Mucosa of stomach (tissue), 1 donor: ENCODE data around the gene PHC1.

ENCODE experiments used
- H3K27me3 ChIP-seq: one replicate; pipeline ENCODE4 v1.7.0; 2013; ENCODE audit warnings: mild to moderate bottlenecking, low read length; ENCODE audit not compliant: control insufficient read depth, insufficient read depth
- H3K36me3 ChIP-seq: one replicate; pipeline ENCODE4 v1.7.0; 2013; ENCODE audit warnings: low read length; ENCODE audit not compliant: control insufficient read depth, insufficient read depth
- H3K4me1 ChIP-seq: one replicate; pipeline ENCODE4 v1.7.0; 2013; ENCODE audit warnings: mild to moderate bottlenecking, low read length; ENCODE audit not compliant: control insufficient read depth, insufficient read depth
- H3K4me3 ChIP-seq: one replicate; pipeline ENCODE4 v1.7.0; 2013; ENCODE audit warnings: low read length
- H3K9ac ChIP-seq: one replicate; pipeline ENCODE4 v1.7.0; 2013; ENCODE audit warnings: mild to moderate bottlenecking, low read length, moderate library complexity
- H3K9me3 ChIP-seq: one replicate; pipeline ENCODE4 v1.7.0; 2013; ENCODE audit warnings: mild to moderate bottlenecking, low read length, moderate library complexity; ENCODE audit not compliant: control insufficient read depth
- donor health status: Pancreatic carcinoma.

PHC1 gene

DNA sequence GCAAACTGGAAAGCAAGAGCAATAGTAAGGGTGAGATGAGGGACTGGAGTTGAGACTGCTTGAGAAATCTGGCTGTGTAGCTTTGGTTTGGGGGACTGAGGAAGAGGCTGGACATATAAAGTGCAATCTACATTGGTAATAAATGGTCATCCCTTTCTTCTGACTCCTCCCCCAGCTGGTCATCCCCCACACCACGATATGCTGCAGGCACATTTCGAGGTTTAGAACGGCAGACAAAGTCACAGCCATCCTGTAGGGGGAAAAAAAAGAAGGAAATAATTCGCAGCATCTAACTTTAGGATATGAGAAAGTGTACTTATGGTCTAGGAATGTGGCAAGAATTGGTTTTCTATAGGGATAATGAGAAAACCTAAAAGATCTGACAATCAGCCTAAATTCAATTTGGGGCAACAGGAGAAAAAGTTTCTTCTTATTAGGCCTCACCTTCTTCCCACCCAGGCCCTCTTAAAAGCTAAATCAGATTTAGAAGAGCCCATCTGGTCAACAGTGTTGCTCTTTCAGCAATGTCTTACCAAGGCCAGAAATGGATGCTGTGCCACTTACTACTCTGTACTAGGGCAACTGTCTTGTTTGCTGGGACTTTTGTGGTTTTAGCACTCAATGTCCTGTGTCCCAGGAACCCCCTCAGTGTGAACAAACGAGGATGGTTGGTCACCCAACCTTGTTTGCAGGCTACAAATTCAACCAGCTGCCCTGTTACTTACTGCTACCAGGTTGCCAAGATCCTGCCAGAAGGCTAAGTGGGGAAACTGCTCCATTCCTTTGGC is 27.6 kb downstream of the PHC1 start:
- H3K27me3 ChIP-seq, result no peaks in the 10 kb centered on the region
- H3K9me3 ChIP-seq, result no peaks in the 10 kb centered on the region
- no peaks in the 10 kb centered on the region for H3K36me3 ChIP-seq
- H3K4me3 ChIP-seq, result no peak overlapping the region
- H3K4me1 ChIP-seq, result no peaks in the 10 kb centered on the region
- no peak overlapping the region for H3K9ac ChIP-seq

DNA sequence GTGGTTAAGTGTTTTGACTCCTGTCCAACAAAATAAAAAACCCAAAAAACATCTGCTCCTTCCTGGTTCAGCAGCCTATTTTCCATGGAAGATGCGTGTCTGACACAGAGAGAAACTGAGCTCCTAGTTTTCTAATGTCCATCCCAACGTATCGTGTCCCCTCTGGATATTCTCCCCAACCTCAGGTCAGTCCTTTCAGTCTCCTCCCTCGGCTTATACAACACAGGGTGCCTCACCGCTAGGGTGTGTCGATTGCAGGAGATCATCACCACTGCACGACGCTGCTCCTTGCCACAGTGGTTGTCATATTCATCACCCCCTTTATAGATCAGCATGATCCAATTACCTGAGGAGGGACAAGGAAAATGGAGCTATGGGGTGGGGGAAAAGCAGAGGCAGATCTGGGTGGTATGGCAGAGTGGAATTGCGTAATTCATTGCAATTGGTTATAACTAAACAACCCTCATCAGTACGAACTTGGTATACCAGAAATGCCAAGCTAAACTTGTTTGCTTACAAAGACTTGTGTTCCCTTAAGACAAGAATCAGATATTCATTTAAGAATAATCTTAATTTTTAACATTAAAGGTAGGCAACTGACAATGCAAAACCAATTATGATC is 29.4 kb downstream of the PHC1 start:
- no peaks in the 10 kb centered on the region for H3K36me3 ChIP-seq
- H3K9me3 ChIP-seq, result no peaks in the 10 kb centered on the region
- H3K27me3 ChIP-seq, result no peaks in the 10 kb centered on the region
- no peaks in the 10 kb centered on the region for H3K4me1 ChIP-seq
- H3K4me3 ChIP-seq, result no peak overlapping the region
- no peak overlapping the region for H3K9ac ChIP-seq

DNA sequence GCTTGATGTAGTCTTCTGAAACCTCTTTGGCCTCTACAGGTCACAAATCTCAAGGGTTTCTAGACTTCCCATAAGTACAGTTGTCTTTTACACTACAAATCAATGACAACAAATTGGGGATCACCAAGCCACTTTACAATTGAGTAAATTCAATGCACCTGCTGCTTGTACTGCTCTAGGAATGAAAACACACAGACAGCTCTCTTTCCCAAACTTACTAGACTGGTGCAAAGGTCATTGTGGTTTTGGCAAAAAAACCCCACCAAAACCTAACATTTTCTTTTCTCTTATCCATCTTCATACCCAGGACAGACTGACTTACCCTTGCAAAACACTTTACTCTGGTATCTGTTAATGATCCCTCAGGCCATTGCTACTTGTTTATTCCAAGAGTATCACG is 32.4 kb downstream of the PHC1 start:
- H3K4me1 ChIP-seq, result no peaks in the 10 kb centered on the region
- no peak overlapping the region for H3K9ac ChIP-seq
- H3K27me3 ChIP-seq, result no peaks in the 10 kb centered on the region
- no peaks in the 10 kb centered on the region for H3K9me3 ChIP-seq
- no peaks in the 10 kb centered on the region for H3K36me3 ChIP-seq
- no peak overlapping the region for H3K4me3 ChIP-seq

DNA sequence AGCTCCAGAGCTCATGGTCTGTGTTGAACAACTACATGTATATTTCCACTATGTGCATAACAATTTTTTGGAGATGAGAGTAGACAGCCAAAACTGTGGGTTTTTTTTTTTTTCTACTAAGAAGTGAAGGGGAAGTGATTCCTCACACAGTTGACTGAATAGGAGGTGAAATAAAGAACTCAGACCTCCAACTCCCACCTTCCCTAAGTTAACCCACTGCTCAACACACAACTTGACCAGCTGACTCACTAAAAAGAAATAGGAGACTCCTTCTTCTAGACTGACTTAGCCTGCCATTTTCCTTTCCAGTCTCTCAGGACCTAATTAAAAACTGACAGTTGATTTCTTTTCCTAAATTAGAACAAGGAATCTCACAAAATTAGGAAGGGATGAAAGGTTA is 33.4 kb downstream of the PHC1 start:
- Histone ChIP-seq H3K36me3 (no peaks in the 10 kb centered on the region), H3K9me3 (no peaks in the 10 kb centered on the region), H3K4me3 (no peak overlapping the region), H3K27me3 (no peaks in the 10 kb centered on the region), H3K4me1 (no peaks in the 10 kb centered on the region), H3K9ac (no peak overlapping the region)

DNA sequence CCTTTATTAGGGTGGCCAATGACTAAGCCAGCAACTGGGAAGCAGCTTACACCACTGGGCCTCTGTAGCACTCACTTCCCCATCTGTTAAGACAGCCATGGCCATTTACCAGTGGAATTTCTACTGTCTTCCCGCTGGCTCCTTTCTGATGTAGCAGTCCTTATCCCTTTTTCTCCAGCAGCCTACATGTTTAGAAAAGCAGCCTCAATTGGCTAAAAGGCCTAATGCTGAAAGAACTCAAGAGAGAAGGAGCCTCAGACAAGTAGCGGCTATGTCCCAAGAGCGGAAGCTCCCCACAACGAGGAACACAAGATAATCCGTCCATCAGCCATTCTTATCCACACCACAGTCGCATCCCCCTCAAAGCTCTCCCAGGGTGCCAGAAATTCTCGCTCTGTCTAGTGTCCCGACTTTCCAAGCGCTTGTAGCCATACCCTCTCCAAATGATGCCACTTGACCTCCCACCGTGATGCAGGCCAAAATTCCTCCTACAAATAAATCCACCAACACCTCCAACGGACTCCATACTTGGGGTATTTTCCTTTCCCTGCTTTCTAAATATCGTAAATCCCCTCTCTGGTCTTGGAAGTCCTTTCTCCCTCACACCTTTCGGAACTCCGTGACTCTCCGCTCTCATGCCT is 34.5 kb downstream of the PHC1 start:
- no peaks in the 10 kb centered on the region for H3K4me1 ChIP-seq
- no peaks in the 10 kb centered on the region for H3K36me3 ChIP-seq
- H3K9ac ChIP-seq, result peak overlapping the region; percentile 92
- no peaks in the 10 kb centered on the region for H3K9me3 ChIP-seq
- H3K27me3 ChIP-seq, result no peaks in the 10 kb centered on the region
- peak overlapping the region; percentile 93 for H3K4me3 ChIP-seq

DNA sequence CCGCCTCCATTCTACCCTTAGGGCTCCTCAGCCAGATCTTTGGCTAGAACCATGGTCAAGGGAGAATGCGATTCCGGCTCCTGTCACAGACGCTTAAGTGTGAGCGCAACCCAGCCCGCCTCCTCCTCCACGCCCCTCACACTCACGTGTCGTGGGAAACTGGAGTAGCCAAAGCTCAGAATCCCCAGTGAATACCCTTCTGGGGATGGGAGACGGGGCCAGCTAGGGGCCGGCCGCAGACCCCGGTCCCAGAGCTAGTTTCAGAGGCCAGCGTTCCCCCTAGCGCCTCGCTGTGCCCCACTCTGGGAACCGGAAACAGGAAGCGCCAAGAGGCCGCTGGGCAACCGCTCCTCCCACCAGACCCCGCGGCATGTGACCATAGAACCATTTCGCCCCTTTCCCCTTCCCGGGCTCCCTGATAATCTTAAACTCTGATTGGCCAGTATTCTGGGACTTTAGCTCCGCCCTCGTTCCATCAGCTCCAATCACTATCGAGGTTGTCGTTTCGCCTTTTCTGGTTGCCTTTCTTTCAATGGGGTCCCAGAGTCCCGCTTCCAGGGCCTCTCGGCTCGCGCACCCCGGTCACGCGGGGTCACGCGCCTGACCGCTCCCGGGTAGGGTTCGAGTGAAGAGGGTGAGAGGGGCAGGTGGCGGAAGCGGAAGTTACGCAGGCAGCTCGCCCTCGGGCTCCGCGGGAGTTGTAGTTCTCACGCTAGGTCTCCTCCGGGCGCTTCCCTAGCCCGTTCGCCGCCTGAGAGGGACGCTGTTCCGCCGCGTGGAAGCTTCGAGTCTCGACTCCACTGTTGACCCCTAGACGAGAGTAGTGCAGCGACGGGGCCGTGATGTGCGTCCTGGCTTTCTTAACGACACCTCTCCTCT is 35.3 kb downstream of the PHC1 start, which contains the start of gene M6PR:
M6PR (minus strand) TSS at position 304 of the 879 bp plus-strand sequence. CDS start 3,241 bp downstream, outside the sequence.
- H3K9me3 ChIP-seq, result no peaks in the 10 kb centered on the region
- peak within 1 kb of the TSS; percentile 92 for H3K9ac ChIP-seq
- no peaks in the 10 kb centered on the region for H3K4me1 ChIP-seq

DNA sequence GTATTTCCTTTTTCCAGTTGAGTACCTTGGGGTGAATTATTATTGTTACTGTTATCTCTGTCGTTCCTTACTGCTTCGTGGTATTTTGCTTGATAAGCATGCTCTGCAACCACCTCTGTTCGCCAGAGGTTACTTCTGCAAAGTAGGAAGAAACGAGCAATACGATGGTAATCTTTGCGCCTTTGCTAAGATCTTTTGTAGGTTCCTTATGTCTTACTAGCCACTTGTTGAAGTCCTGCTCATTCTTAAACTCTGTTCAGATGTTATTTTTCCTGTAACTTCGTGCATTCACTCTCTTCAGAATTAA is 35.9 kb downstream of the PHC1 start:
- no peaks in the 10 kb centered on the region for H3K27me3 ChIP-seq

More for the DNA sequence above, 35.3 kb downstream of the PHC1 start, which contains the start of gene M6PR:
- Histone ChIP-seq H3K27me3 (no peaks in the 10 kb centered on the region), H3K4me3 (peak within 1 kb of the TSS; percentile 93), H3K36me3 (no peaks in the 10 kb centered on the region)

DNA sequence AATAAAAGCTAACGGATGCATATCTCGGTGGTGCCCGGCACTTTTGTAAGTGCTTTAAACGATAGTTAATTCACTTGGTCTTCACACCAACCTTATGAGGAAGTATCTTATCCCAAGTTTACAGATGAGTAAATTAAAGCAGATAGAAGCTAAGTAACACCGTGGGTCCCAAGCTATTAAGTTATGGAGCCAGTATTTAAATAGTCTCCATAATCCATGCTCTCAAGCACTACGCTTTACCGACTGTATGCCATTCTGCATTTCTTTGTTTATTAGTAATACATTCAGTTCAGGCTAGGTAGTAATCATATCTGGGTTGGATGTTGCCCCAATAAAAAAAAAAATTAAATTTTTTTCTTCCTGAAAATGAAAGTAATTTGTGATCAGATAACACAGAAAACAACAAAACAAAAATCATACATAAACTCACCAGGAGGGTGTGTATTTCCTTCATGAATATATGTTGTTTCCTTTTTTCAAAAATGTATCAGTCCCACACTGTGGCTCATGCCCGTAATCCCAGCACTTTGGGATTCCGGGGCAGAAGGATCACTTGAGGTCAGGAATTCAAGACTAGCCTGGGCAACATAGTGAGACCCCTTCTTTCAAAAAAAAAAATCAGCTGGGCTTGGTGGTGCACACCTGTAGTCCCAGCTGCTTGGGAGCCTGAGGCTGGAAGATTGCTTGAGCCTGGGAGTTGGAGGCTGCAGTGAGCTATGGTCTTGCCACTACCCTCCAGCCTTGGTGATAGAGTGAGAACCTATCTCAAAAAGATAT is 36.6 kb downstream of the PHC1 start:
- Histone ChIP-seq H3K27me3 (no peaks in the 10 kb centered on the region), H3K4me1 (no peaks in the 10 kb centered on the region), H3K36me3 (no peaks in the 10 kb centered on the region), H3K9me3 (no peaks in the 10 kb centered on the region), H3K9ac (peak overlapping the region; percentile 92), H3K4me3 (peak overlapping the region; percentile 93)

More for the DNA sequence above, 35.9 kb downstream of the PHC1 start:
- H3K4me3 ChIP-seq, result peak overlapping the region; percentile 93
- no peaks in the 10 kb centered on the region for H3K36me3 ChIP-seq
- no peaks in the 10 kb centered on the region for H3K9me3 ChIP-seq
- no peaks in the 10 kb centered on the region for H3K4me1 ChIP-seq
- H3K9ac ChIP-seq, result peak overlapping the region; percentile 92

DNA sequence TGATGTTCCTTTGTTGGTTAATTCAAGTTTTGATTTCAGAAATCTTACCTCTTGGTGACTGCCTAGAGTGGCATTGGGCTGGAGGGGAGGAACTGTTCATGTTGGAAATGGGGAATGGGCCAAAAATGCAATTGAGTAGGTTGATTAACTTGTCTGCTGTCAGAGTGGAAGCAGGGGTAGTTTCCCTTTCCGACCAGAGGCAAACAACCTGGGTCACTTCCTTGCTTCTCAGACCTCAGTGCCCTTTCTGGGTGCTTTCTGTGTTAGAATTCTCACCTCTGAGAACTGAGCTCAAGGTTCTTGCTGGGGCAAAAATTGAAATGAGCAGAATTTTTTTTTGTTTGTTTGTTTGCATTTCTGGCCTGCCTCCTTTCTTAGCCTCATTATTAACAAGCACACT is 37.4 kb downstream of the PHC1 start:
- Histone ChIP-seq H3K9me3 (no peaks in the 10 kb centered on the region), H3K27me3 (no peaks in the 10 kb centered on the region), H3K4me1 (no peaks in the 10 kb centered on the region), H3K4me3 (no peak overlapping the region), H3K36me3 (no peaks in the 10 kb centered on the region), H3K9ac (no peak overlapping the region)

DNA sequence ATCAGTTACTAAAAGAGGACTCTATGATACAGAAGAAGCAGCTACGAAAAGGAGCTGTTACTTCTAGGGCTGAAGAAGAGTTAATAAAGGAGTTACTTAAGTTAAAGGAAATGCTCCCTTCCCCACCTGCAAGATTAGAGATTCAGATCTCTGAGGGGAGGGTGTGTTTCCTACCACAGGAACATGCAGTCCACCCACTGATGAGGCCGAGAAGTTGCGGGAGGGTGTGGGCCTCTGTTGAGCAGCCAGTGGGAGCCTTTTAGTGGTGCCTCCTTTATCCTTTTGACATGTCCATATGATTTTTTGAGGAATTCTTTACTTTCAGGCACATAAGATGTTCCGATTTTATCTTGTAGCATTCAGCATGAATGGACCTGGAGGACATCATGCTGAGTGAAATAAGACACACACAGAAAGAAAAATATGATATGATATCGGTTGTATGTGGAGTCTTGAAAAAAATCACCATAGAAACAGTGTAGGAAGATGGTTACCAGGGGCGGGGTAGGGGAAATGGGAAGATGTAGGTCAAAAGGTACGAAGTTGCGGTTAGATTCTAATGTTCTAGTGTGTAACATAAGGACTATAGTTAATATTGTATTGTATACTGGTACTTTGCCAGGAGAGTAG is 39.6 kb downstream of the PHC1 start:
- Histone ChIP-seq H3K4me3 (no peak overlapping the region), H3K9me3 (no peaks in the 10 kb centered on the region), H3K36me3 (no peaks in the 10 kb centered on the region), H3K27me3 (no peaks in the 10 kb centered on the region), H3K9ac (no peak overlapping the region), H3K4me1 (no peaks in the 10 kb centered on the region)

DNA sequence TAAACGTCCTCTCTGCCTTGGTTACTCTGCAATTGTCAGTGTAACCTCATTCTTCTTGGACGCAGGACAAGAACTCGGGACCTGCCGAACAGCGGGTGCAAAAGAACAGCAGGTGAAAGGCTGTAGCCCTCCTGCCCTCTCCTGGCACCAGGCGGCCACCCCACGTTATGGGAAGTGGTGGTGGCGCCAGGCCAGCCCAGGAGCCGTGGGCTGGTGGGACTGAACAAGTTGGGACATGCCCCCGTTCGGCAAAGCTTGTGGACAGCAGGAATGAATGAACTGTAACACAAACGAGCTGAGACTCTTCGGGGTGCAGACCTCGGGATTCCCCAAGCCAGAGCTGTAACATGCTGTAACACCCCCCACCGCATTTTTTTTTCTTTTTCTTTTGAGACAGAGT is 41.8 kb downstream of the PHC1 start:
- Histone ChIP-seq H3K4me3 (no peak overlapping the region), H3K27me3 (no peaks in the 10 kb centered on the region), H3K9ac (no peak overlapping the region), H3K9me3 (no peaks in the 10 kb centered on the region), H3K4me1 (no peaks in the 10 kb centered on the region), H3K36me3 (no peaks in the 10 kb centered on the region)
